SH-SY5Y (cell line): ENCODE data around the gene PYGO2.

Experiments
- GATA2 ChIP-seq: IDR thresholded peaks from 2 replicates; pipeline ENCODE4 v1.6.1; 2011; ENCODE audit warnings: mild to moderate bottlenecking, low read depth, low read length
- GATA3 ChIP-seq: IDR thresholded peaks from 2 replicates; pipeline ENCODE4 v1.6.1; 2011; ENCODE audit warnings: low read depth, mild to moderate bottlenecking, low read length, moderate library complexity

Gene PYGO2

DNA sequence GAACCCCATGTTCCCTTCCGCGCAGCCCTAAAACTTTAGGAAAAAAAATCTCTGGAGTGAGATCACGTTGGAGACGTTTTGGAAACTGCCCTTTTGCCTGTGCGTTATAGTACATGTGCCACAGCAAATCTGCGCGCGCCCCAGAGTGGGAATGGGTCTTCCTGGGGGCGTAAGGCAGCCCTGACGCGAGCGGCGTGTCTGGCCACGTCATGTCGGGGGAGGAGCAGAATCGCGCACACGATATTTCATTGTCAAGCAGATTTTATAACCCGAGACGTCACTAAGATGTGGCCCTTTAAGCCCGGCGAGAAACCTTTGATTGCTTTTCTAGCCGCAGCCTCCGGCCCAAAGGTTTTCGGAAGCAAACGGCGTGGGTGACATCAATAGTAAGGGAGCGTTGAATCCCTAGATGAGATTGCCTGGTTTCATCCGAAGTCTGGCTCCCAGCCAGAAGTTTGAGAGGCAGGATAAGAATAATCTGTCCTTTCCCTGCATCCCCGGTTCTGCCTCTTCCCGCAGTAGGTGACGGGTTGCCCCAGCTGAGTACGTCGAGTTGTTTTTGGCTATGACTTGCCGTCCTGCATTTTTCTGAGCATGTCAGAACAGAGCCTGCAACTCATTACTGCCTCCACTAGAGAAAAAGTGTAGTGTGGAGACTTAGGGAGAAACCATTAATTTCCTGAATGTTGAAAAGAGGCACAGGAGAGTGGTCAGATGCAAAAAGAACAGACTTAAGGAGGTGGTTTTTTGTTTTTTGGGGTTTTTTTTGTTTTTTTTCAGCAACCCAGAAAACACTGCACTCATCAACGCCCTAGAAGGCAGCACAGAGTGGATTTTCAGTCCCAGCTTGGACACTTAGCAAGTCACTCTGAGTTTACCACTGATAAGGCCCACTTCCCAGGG is 24.2 kb downstream of the PYGO2 start:
- TF ChIP-seq GATA3, result no peak
- TF ChIP-seq GATA2, result no peak

DNA sequence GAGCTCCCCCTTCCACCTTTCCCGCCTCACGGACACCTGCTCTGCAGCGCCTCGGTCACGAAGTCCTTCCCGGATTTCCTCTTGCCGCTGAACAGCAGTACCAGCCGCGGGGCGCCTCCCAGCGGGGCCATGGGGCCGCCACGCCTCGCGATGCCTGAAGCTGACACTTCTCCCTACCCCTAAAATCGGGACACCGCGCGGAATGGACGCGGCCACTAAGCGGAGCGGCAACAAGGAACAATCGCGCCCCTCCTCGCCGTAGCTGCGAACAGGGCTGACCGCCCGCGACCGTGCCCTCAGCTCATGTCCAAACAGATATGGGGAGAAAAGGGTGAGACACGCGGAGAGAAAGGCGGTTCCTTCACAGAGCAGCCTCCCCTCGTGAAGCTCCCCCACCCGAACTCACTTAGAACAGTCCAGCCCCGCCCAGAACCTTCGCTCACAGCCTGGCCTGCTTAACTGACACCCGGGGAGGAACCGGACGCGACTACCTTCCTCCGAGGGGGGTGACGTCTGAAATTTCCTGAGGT is 25.0 kb downstream of the PYGO2 start, which contains the start of gene PMVK:
PMVK (minus strand) TSS at position 165 of the 530 bp plus-strand sequence; CDS start at position 131, 34 bp downstream.
- TF ChIP-seq GATA2, result peak; percentile 25; the same call in 1 of the 2 replicates
- no peak for TF ChIP-seq GATA3

DNA sequence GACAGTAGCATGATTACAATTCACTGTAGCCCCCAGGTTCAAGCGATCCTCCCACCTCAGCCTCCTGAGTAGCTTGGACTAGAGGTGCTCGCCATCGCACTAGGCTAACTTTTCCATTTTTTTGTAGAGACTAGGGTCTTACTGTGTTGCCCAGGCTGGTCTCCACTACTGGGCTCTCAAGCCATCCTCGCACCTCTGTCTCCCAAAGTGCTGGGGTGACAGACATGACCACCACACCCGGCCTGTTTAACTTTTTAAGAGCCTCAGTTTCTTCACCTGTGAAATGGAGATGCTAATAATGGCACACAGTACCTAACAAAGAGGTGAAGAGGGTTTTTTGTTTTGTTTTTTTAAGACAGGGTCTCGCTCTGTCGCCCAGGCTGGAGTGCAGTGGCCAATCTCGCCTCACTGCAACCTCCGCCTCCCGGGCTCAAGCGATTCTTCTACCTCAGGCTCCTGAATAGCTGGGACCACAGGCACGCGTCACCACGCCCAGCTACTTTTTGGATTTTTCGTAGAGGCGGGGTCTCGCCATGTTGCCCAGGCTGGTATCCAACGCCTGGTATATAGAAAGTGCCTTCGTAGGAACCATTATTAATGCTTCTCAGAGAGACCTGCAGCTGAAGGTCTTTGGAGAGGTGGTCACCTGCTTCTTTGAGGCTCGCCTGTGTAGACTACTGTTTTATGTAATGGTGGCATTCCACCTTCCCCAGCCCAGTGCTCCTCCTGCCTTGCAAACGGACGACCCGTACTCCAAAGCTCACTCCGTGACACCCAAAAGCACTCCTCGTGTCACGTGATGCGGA is 25.6 kb downstream of the PYGO2 start:
- TF ChIP-seq GATA3 (no peak), GATA2 (no peak)

- TF ChIP-seq GATA3 (no peak), GATA2 (no peak)
Observed at GRCh38 chr1:154934358-154934948, 27.1 kb downstream of the PYGO2 start.

GRCh38 chr1:154931940-154932487 is 29.6 kb downstream of the PYGO2 start:
- TF ChIP-seq GATA3 (no peak), GATA2 (no peak)

GRCh38 chr1:154926201-154926600 is 35.4 kb downstream of the PYGO2 start:
- TF ChIP-seq GATA3 (no peak), GATA2 (no peak)

GRCh38 chr1:154925335-154926170 is 36.0 kb downstream of the PYGO2 start:
- TF ChIP-seq GATA3 (no peak), GATA2 (no peak)

GRCh38 chr1:154923695-154924094 is 37.9 kb downstream of the PYGO2 start:
- TF ChIP-seq GATA3 (no peak), GATA2 (no peak)

DNA sequence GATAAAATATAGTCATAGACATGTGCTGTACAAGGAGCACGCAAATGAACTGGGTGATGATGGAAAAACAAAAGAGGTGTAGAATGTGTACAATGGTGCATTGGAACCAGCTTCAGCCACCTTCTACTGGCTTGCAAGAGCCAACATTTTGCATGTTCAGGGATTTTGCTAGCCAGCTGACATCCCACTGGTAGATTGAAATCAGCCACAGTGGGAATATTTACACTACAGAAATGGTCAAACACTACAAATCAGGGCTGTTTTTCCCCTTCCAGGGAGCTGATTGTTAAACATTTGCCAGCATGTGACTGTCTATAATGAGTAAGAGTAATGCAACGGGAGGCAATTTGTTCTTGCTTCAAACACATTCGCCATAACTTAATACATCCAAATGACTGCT is 48.3 kb downstream of the PYGO2 start:
- TF ChIP-seq GATA3 (no peak), GATA2 (no peak)

DNA sequence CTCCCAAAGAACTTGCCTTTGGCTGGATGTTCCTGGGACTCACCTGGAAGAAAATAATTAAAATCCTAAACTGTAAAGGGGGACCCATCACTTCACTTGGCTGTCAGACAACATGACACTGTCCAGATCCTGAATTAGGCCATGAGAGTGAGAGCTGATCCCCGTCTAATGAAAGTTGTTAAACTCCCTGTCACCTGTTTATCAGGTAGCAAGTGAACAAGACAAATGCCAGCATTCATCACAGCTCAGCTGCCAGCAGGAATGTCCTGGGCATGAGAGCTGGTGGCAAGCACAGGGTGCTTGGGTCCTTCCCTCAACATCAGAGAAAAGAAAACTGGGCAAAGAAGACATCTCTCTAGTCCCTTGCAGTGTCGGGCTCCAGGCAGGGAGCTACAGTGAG is 48.8 kb downstream of the PYGO2 start:
- TF ChIP-seq GATA3 (no peak), GATA2 (no peak)

DNA sequence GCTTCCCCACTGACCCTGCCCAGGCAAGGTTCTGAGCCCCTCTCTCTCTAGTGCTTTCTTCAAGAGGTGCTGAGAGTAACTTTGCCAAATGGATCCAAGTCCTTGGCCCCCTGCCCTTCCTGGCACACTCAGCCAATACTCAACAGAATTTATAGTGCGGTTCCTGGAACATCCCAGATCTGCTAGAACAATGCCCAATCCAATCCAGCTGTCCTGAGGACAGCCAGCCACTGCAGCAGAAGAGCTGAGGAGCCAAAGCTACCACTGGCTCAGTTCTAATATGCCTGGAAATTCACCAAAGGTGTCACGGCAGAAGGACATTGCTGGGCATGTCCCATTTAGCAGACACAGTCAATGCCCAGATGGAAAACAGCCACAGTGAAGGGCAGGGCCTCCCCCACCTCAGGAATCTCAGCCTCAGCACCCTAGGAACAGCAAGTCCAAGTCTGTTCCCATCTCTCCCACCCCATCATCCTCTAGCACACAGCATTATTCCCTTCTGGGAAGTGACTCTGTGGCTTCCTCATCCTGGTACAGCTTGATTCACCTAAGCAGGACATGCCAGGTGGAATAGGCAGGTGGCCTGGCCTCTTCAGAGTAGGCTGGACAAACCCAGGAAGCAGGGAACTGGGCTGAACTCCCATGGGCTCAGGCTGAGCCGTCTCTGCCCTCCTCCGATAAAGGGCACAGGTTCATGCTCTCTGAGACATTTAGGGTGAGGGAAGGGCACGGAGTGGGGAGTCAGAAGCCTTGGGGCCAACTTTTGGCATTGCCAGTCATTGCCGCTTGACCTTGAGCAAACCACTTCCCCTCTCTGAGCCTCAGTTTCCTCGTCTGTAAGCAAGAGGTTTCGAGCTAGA is 49.7 kb downstream of the PYGO2 start:
- TF ChIP-seq GATA3, result no peak
- TF ChIP-seq GATA2, result no peak

DNA sequence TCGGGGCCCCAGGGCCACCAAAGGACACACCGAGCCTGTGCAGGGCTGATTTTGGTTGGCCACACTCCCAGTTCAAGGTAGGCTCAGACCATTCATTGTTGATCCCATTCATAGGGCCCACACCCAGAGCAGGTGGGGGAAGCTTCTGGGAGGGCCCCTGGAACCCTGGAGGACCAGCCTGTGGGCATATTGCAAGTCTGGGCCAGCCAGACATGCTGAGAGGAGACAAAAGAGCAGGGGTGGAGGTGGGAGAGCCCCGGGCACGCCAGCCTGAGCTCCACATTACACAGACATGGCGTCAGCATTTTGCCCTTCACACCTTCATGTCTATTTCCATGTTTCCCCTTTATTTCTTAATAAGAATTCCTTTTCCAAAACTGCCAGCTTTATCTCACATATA is 50.7 kb downstream of the PYGO2 start:
- no peak for TF ChIP-seq GATA2
